Activated B cell treated with CpG ODN at 0.5 μM for 24 hours (primary cell): Measurements from ENCODE around the gene NSL1. TPM values are rescaled to one million over a fixed set of nuclear protein-coding genes. Genes with fewer than 3 reads are reported as not detected.
"Not testable (repeated sequence)": the region's sequence is repeated elsewhere in the genome, so short reads cannot be mapped to it uniquely, and the experiment has no call there.

Experiments
- ATAC-seq: fragments of 200-7000 bp; cut with Tn5 transposase; one replicate; pipeline ENCODE4 v1.10.0; 2021; ENCODE audit warnings: low read depth, mild to moderate bottlenecking, moderate library complexity
- CTCF ChIA-PET: fragments of 350-600 bp; sonication (Branson Sonifier 250); formaldehyde crosslinking; loops from one replicate; lab custom pipeline; 2021; ENCODE audit warnings: antibody characterized with exemption; lab: Charles Lee
- POLR2A ChIA-PET: fragments of 350-600 bp; sonication (Branson Sonifier 250); formaldehyde crosslinking; loops from one replicate; lab custom pipeline; 2021; ENCODE audit warnings: antibody characterized with exemption; lab: Charles Lee
- DNase-seq: peaks from one replicate; pipeline ENCODE4 v3.0.0; 2022
- H3K27ac Mint-ChIP-seq: one replicate; pipeline ENCODE4 v1.8.0; 2020; ENCODE audit warnings: mixed read lengths
- H3K27me3 Mint-ChIP-seq: one replicate; pipeline ENCODE4 v1.8.0; 2021; ENCODE audit warnings: mixed read lengths
- H3K36me3 Mint-ChIP-seq: one replicate; pipeline ENCODE4 v1.8.0; 2021; ENCODE audit warnings: low read depth, mixed read lengths
- H3K4me1 Mint-ChIP-seq: one replicate; pipeline ENCODE4 v1.8.0; 2021; ENCODE audit warnings: mixed read lengths
- H3K4me3 Mint-ChIP-seq: one replicate; pipeline ENCODE4 v1.8.0; 2020; ENCODE audit warnings: mild to moderate bottlenecking, mixed read lengths
- H3K9me3 Mint-ChIP-seq: one replicate; pipeline ENCODE4 v1.8.0; 2020; ENCODE audit warnings: mixed read lengths
- CTCF ChIP-seq: fragments of 200-600 bp; IDR thresholded peaks from one replicate; pipeline ENCODE4 v1.8.0; 2022; ENCODE audit warnings: antibody characterized with exemption, mild to moderate bottlenecking
- intact Hi-C: fragments of 100-400 bp; cut with micrococcal nuclease; formaldehyde crosslinking; loops from one replicate; pipeline ENCODE4 v1.15.1; 2024
- total RNA-seq: library from RNA; stranded (reverse); gene quantifications from 2 replicates; pipeline ENCODE4 v1.2.3, GENCODE V29; 2022

The NSL1 gene
- total RNA-seq, 1 donor from 2014 or later, result 44.5 TPM

DNA sequence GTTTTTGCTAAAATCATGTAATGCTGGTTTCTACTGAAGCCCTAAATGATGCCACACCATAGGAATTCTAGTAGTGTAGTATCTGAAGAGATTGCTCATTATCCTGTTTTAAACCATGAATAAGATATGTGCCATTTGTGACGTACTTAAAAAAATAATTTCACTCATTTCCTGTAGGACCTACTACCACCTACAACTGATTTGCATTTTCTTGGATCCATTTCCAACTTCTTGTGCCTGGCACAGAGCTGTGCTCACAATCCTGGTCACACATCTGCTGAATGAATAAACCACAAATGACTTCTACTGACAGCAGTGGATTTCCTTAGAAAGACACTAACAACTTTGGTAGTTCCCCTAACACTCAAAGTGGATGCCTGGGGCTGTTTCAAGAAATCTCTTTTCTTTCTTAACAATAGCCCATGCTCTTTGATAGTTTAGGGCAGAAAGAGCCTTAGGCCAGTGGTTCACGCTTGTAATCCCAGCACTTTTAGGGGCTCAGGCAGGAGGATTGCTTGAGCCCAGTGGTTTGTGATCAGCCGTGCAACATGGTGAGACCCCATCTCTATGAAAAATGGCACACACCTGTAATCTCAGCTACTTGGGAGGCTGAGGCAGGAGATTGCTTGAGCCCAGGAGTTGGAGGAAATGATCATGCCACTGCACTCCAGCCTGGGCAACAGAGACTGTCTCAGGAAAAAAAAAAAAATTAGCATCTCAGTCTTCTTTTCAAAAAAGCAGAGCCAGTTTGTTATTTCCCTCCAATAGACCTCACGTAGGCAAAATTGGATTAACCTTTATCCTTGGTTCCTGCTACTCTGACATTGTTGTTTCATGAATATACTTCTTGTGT is 78.9 kb downstream of the NSL1 start:
- Mint-ChIP-seq H3K4me1 (no peaks in the 10 kb centered on the region), H3K27me3 (peaks cover 2% of the 10 kb centered on the region), H3K36me3 (no peaks in the 10 kb centered on the region), H3K27ac (no peak overlapping the region), H3K9me3 (no peaks in the 10 kb centered on the region), H3K4me3 (no peak overlapping the region)
- ATAC-seq (no peak), DNase-seq (no peak)
- intact Hi-C loops, result no loop called here
- ChIA-PET POLR2A (no interaction called here), CTCF (no interaction called here)
- no peak for TF ChIP-seq CTCF

- H3K27me3 Mint-ChIP-seq, H3K9me3 Mint-ChIP-seq, intact Hi-C loops, DNase-seq, H3K36me3 Mint-ChIP-seq, H3K4me3 Mint-ChIP-seq, POLR2A ChIA-PET, ATAC-seq, H3K4me1 Mint-ChIP-seq, H3K27ac Mint-ChIP-seq: not testable (repeated sequence)
- CTCF ChIA-PET, result interaction anchor here (1.3 kb wide), 1 partner anchor 47 kb away, joined by 3 read pairs; no protein-coding TSS in a partner anchor
These were observed 79.6 kb downstream of the NSL1 start for GRCh38 chr1:212711974-212712373.

GRCh38 chr1:212710566-212710965 is 81.0 kb downstream of the NSL1 start:
- Mint-ChIP-seq H3K9me3 (no peaks in the 10 kb centered on the region), H3K4me1 (no peaks in the 10 kb centered on the region), H3K27ac (no peak overlapping the region), H3K27me3 (peaks cover 2% of the 10 kb centered on the region), H3K4me3 (no peak overlapping the region), H3K36me3 (no peaks in the 10 kb centered on the region)
- ATAC-seq (no peak), DNase-seq (no peak)
- POLR2A ChIA-PET, result interaction anchor here (1.1 kb wide), 1 partner anchor 10 kb away, joined by 4 read pairs; no protein-coding TSS in a partner anchor
- CTCF ChIA-PET, result no interaction called here
- TF ChIP-seq CTCF, result no peak
- intact Hi-C loops, result no loop called here

- intact Hi-C loops, result no loop called here
- ChIA-PET POLR2A (no interaction called here), CTCF (interaction anchor here (0.8 kb wide), 1 partner anchor 39 kb away, joined by 4 read pairs; no protein-coding TSS in a partner anchor)
- no peak for TF ChIP-seq CTCF
- Mint-ChIP-seq H3K27ac (no peak overlapping the region), H3K27me3 (no peaks in the 10 kb centered on the region), H3K9me3 (no peaks in the 10 kb centered on the region), H3K4me3 (no peak overlapping the region), H3K36me3 (no peaks in the 10 kb centered on the region), H3K4me1 (peaks cover 20% of the 10 kb centered on the region)
- ATAC-seq (no peak), DNase-seq (no peak)
These were observed 87.5 kb downstream of the NSL1 start for GRCh38 chr1:212703991-212704564.

DNA sequence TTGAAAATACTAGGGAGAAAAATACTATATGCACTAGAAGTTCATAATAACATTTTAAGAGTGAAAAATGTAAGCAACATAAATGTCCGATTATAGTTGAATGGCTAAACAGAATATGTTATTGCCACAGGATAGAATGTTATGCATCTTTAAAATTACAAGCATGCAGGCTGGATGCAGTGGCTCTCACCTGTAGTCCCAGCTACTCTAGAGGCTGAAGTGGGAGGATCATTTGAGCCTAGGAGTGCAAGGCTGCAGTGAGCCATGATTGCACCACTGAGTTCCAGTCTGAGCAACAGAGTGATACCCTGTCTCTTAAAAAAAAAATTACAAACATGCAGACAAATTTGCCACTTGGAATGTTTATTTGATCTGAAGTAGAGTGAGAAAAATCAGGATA is 88.9 kb downstream of the NSL1 start:
- ChIA-PET CTCF (no interaction called here), POLR2A (no interaction called here)
- Mint-ChIP-seq H3K36me3 (no peaks in the 10 kb centered on the region), H3K27ac (peak overlapping the region; percentile 30), H3K4me1 (peaks cover 33% of the 10 kb centered on the region), H3K27me3 (no peaks in the 10 kb centered on the region), H3K4me3 (no peak overlapping the region), H3K9me3 (no peaks in the 10 kb centered on the region)
- ATAC-seq (no peak), DNase-seq (no peak)
- intact Hi-C loops, result no loop called here
- TF ChIP-seq CTCF, result no peak
